Stimulated activated CD4-positive, alpha-beta T cell treated with anti-CD3 and anti-CD28 coated beads, TNF-alpha, amount 100 ng/mL, for 24 hours (primary cell): ENCODE measurements around the gene CRAT.

Experiments
- DNase-seq, 3 experiments: peaks; one replicate each; pipeline ENCODE4 v3.0.0-alpha.2; 2020; ENCODE audit warnings: low read depth in 3 of 3

The CRAT gene

GRCh38 chr9:129110740-129111527 lies at the start of gene CRAT, which contains the start of gene PTPA:
Gene CRAT, minus strand, starts transcription at chr9:129110793. Its CDS starts 284 bp downstream, at chr9:129110509.
Gene PTPA, plus strand, starts transcription at chr9:129111415. Its CDS starts 186 bp downstream, at chr9:129111601.
- peak; percentile 92 to 98 (median 94) for DNase-seq

GRCh38 chr9:129156163-129156562 lies 45.6 kb upstream of the CRAT start:
- DNase-seq = no peak

- no peak for DNase-seq
Measured at GRCh38 chr9:129154866-129155477, 44.4 kb upstream of the CRAT start.

GRCh38 chr9:129151469-129151868 lies 40.9 kb upstream of the CRAT start:
- no peak for DNase-seq

GRCh38 chr9:129150672-129151211 lies 40.1 kb upstream of the CRAT start:
- no peak for DNase-seq

GRCh38 chr9:129150122-129150521 lies 39.5 kb upstream of the CRAT start:
- no peak for DNase-seq

GRCh38 chr9:129149442-129149841 lies 38.8 kb upstream of the CRAT start:
- no peak for DNase-seq

- no peak for DNase-seq
Measured at GRCh38 chr9:129148463-129149204, 38.0 kb upstream of the CRAT start.

GRCh38 chr9:129146441-129146941 lies 35.9 kb upstream of the CRAT start:
- DNase-seq = no peak

- no peak for DNase-seq
Measured at GRCh38 chr9:129145841-129146292, 35.3 kb upstream of the CRAT start.

GRCh38 chr9:129145316-129145715 lies 34.7 kb upstream of the CRAT start:
- DNase-seq = no peak

GRCh38 chr9:129143031-129143927 lies 32.7 kb upstream of the CRAT start:
- peak; percentile 43 to 73 (median 45) for DNase-seq

- no peak for DNase-seq
Measured at GRCh38 chr9:129142138-129142935, 31.7 kb upstream of the CRAT start.

GRCh38 chr9:129141066-129142041 lies 30.8 kb upstream of the CRAT start:
- DNase-seq = no peak

- peak in 1 of 3 experiments; percentile 10 for DNase-seq
Measured at GRCh38 chr9:129140397-129141065, 29.9 kb upstream of the CRAT start.

- DNase-seq = peak; percentile 60 to 78 (median 71)
Measured at GRCh38 chr9:129139993-129140396, 29.4 kb upstream of the CRAT start.

GRCh38 chr9:129139233-129139992 lies 28.8 kb upstream of the CRAT start:
- DNase-seq = peak; percentile 52 to 69 (median 64)
